Midbrain (tissue), 1 donor: ENCODE measurements around the gene PRAC1.
A peak's percentile ranks its signal among the peaks of the same experiment; 100 is the strongest.

ENCODE experiments used
- DNase-seq: peaks from one replicate; lab custom pipeline; 2025; lab: John Stamatoyannopoulos, UW

Gene PRAC1

DNA sequence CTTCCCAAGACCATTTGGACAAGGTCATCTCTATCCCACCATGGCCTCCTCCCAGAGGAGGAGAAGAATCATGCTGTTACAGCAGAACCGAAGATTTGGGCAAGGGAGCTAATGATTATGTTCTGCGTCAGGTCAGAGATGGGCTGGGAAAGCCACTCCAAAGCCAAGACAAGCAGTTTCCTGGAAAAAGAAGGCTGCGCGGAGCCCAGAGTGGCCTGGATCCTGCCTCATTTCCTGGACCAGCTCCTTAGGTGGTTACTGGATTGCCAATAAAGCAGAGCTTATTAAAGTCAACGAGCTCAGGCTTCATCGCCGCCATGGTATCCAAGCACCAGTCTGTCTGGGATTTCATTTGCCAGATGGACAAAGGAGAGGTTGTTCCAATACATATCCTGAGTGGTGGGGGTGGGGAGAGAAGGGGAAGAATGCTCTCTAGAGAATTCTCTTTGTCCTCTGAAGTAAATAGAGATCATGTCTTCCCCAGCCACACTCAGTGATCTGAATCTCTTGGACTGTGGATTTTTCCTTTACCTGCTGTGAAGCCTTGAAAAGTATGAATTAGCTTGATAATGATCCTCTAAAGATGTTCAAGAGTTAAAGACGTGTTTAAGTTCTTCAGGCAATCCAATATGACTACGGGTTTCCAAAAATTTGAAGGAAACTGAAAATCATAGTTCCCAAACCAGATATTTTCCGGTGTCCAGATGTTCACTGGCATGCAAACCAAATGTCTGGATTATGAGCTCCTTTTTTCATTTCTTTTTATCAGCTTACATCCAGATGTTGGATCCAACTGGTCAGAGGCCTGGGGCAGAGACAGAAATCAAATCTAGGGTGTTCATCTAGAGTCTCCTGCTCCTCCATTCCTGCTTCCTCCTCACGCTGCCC lies 17.7 kb downstream of the PRAC1 start:
- no peak for DNase-seq

DNA sequence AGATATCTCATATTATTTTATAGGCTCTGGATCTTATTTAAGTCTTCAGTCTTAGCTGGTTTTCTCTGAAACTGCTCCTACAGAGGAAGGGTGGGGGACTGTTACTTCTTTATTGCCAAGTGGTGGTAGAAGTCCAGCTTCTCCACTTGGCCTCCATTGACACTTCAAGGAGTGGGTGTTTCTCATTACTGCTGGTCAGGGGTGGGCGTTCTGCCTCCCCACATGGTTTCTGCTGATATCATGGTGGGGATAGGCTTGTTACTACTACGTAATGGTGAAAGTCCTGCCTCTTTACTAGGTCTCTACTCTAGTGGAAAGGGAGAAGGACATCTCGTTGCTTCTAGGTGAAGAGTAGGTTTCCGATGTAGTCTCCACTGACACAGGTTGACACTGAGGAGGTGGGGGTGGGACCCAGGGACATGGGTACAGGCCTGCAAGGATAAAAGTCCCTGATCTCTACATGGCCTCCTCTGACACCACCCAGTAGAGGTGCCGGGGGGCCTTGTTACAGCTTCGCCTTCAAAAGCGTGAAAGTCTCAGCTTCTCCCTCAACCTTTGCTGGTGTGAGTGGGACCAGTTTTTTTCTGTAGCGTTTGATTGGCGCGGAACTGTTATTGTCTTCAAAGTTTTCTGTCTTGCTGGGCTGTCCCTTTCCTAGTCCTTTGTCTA lies 20.3 kb downstream of the PRAC1 start:
- no peak for DNase-seq

DNA sequence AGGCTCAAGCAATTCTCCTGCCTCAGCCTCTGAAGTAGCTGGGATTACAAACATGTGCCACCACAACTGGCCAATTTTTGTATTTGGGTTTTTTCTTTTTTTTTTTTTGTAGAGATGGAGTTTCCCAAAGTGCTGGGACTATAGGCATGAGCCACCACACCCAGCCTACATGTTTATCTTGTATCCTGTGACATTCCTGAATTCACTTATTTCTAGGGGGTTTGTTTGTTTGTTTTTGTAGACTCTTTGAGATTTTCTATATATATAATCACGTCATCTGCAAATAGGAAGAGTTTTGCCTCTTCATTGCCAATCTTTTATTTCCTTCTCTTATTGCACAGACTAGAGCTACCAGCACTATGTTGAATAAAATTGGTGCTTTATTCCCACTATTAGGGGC lies 29.1 kb downstream of the PRAC1 start:
- no peak for DNase-seq

DNA sequence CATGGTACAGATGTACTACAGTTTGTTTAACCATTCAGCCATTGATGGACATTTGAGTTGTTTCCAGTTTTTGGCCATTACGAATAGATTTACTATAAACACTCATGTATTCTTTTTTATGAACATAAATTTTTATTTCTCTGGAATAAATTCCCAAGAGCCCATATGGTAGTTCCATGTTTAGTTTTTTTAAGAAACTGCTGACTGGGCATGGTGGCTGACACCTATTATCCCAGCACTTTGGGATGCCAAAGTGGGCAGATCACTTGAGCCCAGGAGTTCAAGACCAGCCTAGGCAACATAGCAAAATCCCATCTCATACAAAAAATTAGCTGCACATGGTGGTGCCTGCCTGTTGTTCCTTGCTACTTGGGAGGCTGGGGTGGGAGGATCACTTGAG lies 30.3 kb downstream of the PRAC1 start:
- no peak for DNase-seq

DNA sequence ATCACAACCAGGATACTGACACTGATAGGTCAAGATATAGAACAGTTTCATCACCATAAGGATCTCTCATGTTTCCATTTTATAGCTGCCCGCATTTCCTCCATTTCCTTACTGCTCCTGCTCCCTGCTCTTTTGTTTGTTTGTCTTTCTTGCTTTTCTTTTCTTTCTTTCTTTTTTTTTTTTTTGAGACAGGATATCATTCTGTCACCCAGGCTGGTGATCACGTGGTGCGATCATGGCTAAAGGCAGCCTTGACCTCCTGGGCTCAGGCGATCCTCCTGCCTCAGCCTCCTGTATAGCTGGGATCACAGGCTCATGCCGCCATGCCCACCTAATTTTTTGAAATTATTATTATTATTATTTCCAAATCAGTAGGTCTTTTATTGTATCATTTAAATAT lies 31.7 kb downstream of the PRAC1 start:
- DNase-seq = no peak

DNA sequence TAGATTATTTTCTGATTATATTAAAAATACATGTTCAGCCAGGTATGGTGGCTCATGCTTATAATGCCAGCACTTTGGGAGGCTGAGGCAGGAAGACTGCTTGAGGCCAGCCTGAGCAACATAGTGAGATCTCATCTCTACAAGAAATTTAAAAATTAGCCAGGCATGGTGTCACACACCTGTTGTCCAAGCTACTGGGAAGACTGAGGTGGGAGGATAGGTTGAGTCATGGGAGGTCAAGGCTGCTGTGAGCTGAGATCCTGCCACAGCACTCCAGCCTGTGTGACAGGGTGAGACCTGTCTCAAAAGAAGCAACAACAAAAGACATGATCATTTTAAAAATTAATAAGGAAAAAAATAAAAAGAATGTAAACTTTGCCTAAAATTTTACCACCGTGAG lies 40.7 kb downstream of the PRAC1 start:
- DNase-seq = no peak

DNA sequence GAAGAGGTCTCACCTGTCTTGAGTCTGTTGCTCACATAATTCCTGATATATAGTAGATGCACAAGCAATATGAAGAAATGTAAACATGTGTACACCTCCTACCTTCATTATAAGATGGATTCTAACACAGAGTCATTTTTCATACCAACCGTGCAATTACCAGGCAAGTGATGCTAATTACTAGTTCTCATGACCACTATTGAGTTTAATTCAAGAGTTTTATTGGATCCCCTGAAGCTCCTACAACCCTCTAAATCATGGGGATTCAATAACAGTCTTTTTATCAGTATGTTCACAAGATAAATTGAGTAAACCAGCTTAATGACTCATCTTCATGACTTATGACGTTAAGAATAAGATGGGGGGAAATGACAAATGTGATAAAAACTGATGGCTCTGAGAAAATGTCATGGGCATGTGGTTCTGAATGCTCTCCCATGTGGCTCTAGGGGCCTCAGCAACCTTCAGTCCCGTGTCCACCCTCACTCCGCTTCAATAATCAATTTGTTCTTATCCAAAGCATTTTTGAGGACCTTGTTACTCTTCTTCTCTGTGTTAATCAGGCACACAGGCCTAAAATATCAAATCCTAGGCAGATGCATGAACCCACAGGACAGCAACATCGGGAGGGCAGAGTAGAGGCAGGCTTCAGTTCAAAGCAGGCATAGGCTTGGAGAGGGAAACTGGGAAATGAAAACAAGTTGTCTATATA lies 42.8 kb downstream of the PRAC1 start:
- no peak for DNase-seq

DNA sequence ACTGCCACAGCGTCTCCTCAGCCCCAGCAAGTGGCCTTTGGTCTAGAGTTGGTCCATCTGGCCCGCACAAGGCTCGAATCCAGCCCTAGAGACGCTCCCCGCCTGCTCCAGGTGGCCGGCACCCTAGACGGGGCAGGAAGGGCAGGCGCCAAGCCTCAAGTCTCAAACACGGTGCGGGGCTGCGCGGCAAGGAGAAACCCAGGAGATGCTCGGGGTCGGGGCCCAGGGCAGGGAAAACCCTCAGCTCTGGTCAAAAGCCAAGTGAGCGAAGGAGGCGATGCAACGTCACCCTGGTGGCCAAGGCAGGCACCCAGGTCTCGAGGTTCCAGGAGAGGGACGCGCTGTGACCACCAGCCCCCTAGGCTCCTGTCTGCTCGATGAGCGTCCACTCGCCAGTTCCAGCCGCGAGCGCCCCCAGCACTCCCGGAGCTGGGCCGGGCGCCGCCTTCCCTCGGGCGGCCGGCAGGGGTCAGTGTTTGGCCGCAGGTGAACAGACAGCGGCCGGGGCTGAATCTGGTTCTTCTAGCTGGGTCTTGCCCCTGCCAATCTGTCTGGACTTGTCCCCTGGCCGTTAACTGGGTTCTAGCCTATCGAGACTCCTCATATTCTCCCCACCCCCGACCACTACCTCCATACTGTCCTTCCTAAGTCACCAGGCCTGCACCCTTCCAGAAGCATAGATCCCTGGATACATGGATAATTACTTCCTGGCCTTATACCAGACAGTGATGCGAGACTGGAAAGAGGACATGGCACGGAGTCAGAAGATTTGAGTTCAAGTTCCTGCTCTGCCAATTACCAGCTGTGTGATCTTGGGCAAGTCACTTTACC lies 44.0 kb downstream of the PRAC1 start:
- peak; percentile 35 for DNase-seq

DNA sequence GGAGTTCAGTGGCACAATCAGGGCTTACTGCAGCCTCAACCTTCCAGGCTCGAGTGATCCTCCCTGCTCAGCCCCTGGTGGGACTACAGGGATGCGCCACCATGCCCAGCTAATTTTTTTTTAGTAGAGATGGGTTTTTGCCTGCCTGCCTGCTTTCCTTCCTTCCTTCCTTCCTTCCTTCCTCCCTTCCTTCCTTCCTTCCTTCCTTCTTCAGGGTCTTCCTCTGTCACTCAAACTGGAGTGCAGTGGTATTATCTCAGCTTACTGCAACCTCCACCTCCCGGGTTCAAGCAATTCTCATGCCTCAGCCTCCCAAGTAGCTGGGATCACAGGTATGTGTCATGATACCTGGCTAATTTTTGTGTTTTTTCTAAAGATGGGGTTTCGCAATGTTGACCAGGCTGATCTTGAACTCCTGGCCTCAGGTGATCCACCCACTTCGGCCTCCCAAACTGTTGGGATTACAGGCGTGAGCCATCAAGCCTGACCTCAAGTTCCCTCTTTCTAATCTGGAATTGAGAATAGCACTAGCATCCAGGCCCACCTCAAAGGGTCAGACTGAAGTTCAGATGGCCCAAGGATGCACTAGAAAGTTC lies 45.3 kb downstream of the PRAC1 start:
- no peak for DNase-seq

DNA sequence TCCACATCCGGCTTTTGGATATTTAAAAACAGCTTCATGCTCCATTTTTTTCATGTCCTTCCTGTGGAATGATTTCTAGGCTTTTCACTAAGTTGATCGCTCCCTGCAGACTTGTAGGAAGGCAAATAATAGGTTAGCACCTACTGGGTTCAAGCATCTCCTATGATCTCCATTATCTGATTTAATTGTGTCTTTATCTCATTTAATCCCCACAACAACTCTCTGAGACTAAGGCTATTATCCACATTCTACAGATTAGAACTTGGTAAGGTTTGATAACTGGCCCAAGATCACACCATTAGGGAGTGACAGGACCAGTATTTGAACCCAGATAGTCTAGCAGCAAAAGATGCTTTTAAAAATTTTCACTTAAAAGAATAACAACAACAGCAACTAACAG lies 50.0 kb downstream of the PRAC1 start:
- DNase-seq = no peak
